Activated CD4-positive, alpha-beta T cell treated with anti-CD3 and anti-CD28 coated beads for 1 hour (primary cell): ENCODE results near the gene AKAP6.
"Not testable (repeated sequence)": the region's sequence is repeated elsewhere in the genome, so short reads cannot be mapped to it uniquely, and the experiment has no call there.

Experiments used
- DNase-seq: peaks from one replicate; pipeline ENCODE4 v3.0.0-alpha.2; 2020

Gene AKAP6

DNA sequence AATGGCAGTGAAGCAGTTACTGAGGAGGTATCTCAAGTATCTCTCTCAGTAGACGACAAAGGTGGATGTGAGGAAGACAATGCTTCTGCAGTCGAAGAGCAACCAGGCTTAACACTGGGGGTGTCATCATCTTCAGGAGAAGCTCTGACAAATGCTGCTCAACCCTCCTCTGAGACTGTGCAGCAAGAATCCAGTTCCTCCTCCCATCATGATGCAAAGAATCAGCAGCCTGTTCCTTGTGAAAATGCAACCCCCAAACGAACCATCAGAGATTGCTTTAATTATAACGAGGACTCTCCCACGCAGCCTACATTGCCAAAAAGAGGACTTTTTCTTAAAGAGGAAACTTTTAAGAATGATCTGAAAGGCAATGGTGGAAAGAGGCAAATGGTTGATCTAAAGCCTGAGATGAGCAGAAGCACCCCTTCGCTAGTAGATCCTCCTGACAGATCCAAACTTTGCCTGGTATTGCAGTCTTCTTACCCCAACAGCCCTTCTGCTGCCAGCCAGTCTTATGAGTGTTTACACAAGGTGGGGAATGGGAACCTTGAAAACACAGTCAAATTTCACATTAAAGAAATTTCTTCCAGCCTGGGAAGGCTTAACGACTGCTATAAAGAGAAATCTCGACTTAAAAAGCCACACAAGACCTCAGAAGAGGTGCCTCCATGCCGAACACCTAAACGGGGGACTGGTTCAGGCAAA is 216.6 kb downstream of the AKAP6 start:
- no peak for DNase-seq

DNA sequence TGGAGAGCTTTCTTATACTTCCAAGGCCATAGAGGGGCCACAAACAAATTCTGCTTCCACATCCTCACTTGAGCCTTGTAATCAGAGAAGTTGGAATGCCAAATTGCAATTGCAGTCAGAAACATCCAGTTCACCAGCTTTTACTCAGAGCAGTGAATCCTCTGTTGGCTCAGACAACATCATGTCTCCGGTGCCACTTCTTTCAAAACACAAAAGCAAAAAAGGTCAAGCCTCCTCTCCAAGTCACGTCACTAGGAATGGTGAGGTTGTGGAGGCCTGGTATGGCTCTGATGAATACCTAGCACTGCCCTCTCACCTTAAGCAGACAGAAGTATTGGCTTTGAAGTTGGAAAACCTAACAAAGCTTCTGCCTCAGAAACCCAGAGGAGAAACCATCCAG is 217.1 kb downstream of the AKAP6 start:
- no peak for DNase-seq

GRCh38 chr14:32552766-32553165 is 223.7 kb downstream of the AKAP6 start:
- DNase-seq = no peak

DNA sequence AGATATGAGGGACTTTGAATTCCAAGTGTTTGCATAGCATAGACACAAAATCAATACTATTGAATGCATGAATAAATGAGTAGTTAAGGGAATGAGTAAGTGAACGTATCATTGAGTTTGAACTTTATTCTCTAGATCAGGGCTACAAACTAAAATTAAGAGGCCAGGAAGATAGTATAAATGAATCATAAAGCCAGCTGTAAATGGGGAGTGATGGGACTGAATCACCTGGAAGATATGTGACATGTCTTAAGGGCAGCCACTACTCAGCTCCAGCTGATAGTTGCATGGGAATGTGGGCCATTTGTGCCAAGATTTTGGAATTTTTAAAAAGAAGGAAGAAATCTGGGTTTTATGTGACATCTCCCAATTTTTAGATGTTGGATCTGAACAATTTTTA is 229.9 kb downstream of the AKAP6 start:
- DNase-seq = no peak

DNA sequence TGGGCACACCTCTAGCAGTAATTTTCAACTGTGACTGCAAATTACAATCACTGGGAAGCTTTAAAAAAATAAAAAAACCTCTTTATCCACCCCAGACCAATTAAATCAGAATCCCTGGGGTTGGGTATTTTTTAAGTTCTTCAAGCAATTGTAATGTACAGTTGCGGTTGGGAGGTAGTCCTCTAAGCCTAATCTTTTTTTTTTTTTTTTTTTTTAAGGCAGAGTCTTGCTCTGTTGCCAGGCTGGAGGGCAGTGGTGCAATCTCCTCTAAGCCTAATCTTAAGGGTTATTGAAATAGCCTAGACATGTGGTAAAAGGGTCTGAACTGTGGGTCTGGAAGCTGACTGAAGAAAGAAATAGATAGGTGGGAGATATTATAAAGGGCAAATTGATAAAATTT is 230.5 kb downstream of the AKAP6 start:
- no peak for DNase-seq

DNA sequence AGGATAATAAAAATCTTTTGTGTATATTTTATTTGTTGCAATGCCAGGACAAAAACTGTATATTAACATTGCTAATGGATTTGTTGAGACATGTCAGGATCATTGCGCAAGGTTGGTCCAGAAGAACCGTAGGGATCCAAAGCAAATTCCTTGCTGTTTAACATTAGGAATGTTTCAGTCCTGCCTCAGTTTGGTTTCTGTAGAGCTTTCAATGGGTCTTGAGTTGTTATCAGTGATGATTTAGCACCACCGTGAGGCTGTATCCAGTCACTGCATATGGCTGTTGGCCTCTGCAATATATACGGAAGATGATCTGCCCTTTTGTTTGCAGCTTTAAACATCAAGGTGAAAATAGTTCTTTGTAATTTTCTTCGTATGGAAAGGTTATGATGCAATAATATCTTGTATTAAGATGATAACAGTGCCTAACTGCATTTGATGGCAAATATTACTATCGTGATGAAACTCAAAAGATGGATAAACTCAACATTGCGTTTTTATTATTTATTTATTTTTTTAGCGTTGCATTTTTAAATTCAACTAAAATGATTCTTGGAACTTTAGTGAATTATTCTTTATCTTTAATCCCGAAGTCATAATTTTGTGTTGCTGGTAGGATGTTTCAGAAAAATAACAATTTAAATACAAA is 231.2 kb downstream of the AKAP6 start:
- DNase-seq = no peak

DNA sequence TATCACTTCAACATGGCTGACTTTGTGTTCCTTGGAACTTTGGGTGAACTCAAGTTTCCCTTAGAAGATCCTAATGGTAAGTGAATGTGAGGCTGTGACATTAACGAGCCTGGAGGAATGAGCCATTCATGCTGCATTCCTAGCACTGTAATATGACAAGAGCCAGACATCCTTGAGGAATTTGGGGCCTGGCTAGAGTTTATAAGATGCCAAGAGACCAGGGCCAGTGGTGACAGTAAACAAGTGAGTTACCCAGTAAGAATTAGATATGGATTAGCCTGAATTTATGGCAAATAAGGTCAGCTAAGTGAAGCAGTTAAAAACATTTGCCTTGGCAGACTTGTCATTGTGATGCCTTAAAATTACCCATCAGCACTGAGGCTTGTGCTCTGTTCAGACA is 232.4 kb downstream of the AKAP6 start:
- no peak for DNase-seq

- DNase-seq = no peak
Measured at GRCh38 chr14:32564596-32564995, 235.5 kb downstream of the AKAP6 start.

DNA sequence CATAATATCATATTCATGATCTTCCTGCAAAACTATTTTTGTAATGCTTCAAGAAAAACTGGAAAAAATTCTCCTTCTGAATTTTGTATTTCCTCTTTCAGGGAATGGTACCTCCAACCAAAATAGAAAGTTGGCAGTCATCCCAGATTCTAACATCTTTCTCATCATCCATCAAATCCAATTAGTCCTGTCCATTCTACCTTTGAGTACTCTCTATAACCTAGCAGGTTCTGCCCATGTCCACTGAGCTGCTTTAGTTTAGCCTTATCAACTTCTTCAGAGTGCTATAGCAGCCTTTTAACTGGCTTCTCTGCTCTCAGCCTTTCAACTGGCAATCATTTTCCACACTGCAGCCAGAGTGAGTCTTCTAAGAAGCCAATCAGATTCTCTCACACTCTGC is 236.2 kb downstream of the AKAP6 start:
- no peak for DNase-seq

GRCh38 chr14:32567543-32568384 is 238.7 kb downstream of the AKAP6 start:
- no peak for DNase-seq

GRCh38 chr14:32571551-32571950 is 242.5 kb downstream of the AKAP6 start:
- no peak for DNase-seq

GRCh38 chr14:32571995-32572866 is 243.1 kb downstream of the AKAP6 start:
- DNase-seq = no peak

- DNase-seq = no peak
Measured at GRCh38 chr14:32572867-32573150, 243.7 kb downstream of the AKAP6 start.

GRCh38 chr14:32574269-32574668 is 245.2 kb downstream of the AKAP6 start:
- no peak for DNase-seq

GRCh38 chr14:32576088-32576795 is 247.1 kb downstream of the AKAP6 start:
- DNase-seq = no peak

GRCh38 chr14:32576977-32577376 is 247.9 kb downstream of the AKAP6 start:
- no peak for DNase-seq

DNA sequence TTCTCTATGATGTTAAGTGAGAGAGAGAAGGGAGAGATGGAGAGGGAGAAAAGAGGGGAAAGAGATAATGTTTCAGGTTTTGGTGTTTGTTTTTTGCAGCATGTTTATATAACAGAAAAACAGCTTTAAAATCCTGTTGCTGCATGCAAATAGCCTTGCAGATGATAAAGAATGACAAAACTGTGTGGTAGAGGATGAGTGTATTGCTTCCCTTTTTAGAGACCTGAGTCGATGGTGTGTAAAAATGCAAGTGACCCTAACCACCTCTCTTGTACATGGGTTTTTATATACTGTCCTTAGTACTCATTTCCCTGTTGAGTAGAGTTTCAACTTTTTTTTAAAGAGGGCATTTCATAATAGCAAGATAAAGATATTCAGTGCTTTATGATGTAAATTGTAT is 249.1 kb downstream of the AKAP6 start:
- DNase-seq = no peak

DNA sequence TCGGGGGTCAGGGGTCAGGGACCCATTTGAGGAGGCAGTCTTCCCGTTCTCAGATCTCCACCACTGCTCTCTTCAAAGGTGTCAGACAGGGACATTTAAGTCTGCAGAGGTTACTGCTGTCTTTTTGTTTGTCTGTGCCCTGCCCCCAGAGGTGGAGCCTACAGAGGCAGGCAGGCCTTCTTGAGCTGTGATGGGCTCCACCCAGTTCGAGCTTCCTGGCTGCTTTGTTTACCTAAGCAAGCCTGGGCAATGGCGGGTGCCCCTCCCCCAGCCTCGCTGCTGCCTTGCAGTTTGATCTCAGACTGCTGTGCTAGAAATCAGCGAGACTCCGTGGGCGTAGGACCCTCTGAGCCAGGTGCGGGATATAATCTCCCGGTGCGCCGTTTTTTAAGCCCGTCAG is 254.3 kb downstream of the AKAP6 start:
- not testable (repeated sequence) for DNase-seq

DNA sequence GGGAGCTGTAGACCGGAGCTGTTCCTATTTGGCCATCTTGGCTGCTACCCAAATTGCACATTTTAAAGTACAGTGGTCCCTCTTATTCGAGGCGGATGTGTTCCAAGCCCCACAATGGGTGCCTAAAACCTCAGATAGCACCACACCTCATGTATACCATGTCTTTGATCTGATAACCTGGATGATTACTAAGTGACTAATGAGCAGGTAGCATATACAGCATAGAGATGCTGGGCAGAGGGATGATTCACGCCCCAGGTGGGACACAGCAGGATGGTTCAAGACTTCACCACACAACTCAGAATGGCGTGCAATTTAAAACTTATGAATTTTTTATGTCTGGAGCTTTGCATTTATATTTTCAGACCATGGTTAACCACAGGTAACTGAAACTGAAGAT is 255.0 kb downstream of the AKAP6 start:
- no peak for DNase-seq

- DNase-seq = no peak
Measured at GRCh38 chr14:32587461-32587860, 258.4 kb downstream of the AKAP6 start.

GRCh38 chr14:32588448-32589320 is 259.6 kb downstream of the AKAP6 start:
- no peak for DNase-seq

GRCh38 chr14:32590157-32590556 is 261.1 kb downstream of the AKAP6 start:
- DNase-seq = no peak
